Brain pericyte (primary cell): ENCODE measurements around the gene ZBP1.

Experiments used
- DNase-seq: peaks from one replicate; pipeline ENCODE4 v3.0.0-alpha.2; 2012; ENCODE audit warnings: low read depth, low spot score

The ZBP1 gene

DNA sequence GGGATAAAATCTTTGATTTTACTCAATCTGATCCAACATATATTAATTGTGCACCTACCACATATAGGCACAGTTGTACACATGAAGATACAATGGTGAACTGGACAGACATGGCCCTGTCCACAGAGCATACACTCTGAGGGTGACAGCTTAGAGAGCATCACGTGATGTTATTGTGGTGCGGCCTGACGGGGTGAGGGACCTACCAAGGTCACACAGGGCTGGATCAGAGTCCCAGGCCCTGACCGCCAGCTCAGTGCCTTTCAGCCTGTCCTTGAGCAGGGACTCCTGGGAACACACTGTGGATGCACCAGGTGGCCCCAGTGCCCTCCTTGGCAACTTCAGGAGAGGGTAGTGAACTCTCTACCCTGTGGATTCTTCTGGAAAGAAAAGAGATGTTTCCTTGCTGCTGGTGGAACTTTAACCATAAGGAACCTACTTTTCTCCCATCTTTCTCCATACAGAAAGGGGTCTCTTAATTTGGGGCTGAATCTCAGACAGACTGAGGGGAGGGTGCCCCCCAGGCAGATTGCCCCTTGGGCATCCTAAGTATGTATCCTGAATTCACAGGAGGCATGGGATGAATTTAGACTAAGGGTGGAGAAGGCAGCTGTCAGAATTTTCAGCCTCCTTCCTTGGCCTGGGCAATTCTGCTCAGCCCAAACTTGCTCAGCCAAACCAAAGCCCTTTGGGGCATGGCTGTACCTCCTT is 32.8 kb downstream of the ZBP1 start:
- DNase-seq = no peak

DNA sequence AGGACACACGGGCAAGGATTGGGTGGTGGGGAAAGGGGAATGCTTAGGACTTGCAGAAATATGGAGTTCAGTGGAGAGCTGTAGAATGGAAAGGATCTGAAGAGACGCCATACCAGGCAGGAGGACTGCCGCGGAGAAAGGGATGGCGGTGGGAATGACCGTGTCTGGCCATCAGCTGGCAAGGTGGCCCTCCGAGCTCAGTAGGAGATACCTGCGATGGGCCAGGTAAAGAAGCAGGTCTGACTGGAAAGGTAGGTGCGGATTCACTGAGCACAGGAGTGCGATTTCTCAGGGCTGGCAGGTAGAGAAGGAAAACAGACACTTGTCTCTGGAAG is 33.3 kb downstream of the ZBP1 start:
- DNase-seq = no peak

DNA sequence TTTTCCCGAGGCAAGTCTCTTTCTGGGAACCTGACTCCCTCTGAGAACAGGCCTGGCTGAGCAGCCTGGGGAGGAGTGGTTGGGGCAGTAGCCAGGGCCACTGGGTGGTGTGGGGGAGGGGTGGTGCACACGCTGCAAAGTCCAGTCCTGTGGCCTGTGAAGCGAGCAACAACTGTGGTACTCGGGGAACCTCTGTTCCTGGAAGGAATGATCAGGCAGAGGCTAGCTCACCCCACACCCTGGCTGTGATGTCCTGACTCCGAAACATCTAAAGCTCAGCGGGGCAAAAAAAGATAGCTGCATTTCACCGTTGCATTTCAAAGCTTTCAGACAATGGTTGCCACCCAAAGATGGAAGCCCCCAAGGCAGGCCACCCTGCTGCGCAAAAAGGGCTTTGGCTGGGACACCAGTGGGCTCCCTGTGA is 33.8 kb downstream of the ZBP1 start:
- no peak for DNase-seq

DNA sequence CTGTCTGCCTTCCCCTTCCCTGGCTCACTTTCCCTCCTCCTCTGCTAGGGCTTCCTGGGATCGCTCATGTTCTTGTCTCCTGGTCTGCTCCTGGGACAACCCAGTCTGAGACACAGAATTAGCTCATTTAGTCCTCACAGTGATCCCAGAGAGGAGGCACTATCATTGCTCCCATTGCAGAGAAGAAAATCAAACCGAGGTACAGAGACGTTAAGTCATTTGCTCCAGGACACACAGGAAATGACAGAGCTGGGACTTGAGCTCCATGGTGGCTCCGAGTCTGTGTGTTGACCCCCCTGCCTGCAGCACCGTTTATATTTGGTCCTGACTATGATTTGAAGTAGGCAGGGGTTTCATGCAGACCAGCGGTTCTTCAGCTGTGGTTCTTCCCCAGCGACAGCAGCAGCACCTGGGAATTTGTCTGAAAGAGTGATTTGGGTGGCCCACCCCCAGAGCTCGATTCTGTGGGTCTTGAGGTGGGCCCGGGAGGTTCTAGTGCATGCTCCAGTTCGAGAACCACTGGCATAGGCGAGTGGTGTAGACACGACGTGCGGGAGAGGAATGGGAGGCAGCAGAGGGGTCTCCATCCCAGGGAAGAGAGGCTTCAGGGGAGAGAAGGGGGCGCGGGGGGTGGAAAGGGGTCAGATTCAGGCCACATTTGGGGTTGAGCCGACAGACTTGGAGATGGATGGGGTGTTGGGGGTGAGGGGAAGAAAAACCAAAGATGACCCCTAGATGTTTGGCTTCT is 34.6 kb downstream of the ZBP1 start:
- DNase-seq = no peak

DNA sequence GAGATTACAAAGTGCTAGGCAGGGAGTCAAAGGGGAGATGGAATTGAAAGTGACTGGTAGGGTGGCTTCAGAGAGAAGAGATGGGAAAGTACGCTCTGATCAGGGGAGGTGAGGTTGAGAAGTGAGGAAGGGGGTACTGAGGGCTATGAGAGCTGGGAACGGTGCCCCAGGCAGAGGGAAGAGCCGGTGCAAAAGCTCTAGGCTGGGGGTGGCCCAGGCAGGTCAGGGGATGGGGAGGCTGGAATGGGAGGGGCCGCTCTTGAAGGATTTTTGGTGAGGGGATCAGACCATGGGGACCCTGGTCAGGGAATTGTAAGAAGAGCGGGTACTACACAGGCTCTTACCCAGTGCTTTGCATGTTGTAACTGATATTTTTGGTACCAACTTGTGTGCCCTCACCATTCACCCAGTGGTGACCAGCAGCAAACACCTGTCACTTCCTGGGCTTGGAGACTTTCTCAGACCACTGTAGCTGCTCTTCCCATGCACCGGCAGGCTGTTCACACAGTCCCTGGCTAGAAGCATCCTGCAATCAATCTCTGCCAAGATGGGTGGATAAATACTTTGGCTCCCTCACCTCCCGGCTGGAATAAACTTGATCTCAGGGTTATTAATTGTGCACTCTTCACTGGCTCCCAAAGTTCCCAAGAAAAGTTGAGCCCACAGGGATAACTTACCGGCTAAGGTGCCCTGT is 35.3 kb downstream of the ZBP1 start:
- DNase-seq = no peak

DNA sequence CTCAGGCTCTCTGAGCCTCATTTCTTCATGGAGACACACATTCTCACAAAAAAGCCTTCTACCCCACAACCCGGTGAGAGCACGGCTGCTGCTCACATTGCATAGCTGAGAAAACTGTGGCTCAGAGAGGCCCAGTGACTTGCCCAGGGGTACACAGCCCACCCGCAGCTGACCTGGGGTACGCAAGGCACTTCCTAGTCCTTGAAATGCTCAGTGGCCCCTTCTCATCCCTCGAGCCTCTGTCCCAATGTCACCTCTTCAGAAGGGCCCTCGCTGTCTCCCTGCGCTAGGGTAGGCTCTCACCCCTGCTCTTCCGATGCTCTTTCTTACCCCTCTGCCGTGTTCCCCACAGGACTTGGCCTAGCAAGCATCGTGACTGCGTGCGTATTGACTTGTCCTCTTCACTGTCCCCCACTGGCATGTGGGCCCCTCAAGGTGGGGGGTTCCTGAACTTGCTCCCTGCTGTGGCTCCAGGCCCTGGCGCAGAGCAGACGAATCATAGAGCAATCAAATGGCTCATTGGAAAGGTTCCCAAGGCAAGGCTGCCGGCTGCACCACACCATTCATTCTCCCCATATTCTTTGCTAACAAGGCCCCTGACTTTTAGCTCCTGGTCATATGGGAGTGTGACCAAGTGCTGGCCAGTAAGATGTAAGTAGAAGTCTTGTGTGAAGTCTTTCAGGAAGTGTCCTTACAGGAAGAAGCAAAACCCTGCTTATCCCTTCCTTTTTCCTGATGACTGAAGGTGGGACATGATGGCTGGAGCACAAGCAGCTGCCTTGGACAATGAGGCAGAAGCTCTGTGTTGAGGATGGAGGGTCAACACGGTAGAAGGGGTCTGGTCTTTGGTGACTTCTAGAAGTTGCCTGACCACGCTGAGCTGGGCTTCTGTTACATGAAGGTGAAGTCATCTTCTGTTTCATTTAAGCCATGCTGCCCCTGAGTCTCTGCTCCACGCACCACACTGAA is 36.7 kb downstream of the ZBP1 start:
- DNase-seq = no peak

DNA sequence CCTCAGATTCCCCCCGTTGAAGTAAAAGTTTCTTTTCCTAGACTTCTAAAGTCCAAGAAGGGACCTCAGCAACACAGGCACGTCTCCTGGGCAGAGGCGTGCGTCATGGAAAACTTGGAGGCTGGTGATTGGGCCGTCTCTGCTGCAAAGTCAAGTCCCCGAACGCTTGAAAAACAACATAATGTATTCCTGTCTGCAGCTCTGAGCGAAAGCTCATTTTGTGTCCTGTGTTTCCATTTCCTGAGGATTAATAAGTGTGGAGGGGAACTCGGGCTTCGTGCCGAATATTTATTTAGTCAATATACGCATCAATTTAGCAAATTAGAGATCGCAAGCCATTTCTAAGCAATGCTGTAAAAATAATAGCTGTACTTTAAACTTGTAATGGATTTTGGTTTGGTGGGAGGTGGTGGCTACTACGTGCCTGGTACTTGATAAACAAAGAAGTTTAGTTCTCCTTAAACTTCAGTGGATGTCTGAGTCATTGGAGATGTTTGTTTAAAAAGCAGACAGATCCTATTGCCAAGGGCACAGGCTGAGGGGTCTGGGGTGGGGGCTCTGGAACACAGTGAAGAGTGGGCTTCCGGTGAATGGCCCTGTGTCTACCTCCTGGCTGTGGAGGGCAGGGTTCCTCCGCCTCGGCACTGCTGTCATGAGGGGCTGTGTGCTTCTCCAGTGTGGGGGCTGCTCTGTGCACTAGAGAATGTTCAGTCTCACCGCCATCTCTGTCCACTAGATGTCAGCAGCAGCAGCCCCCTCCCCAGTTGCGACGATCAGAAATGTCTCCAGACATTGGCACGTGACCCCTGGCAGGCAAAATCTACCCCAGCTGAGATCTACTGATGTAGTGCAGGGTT is 37.6 kb downstream of the ZBP1 start:
- peak; percentile 41 for DNase-seq

DNA sequence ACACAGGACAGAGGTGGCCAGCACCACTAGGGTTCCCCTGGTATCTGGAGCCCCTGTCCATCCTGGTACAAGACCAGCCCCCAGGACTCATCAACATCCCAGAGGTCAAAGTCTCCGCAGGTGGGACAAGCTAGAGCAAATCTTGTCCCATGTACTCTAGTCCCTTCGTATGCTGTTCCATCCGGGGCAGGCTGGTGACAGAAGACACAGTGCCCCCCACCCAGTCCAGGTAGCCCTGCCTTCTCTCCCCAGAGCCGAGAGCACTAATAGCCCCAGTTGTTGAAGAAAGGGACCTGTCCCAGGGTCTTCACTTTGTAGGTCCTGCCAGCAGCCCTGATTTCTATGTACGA is 38.2 kb downstream of the ZBP1 start:
- no peak for DNase-seq

DNA sequence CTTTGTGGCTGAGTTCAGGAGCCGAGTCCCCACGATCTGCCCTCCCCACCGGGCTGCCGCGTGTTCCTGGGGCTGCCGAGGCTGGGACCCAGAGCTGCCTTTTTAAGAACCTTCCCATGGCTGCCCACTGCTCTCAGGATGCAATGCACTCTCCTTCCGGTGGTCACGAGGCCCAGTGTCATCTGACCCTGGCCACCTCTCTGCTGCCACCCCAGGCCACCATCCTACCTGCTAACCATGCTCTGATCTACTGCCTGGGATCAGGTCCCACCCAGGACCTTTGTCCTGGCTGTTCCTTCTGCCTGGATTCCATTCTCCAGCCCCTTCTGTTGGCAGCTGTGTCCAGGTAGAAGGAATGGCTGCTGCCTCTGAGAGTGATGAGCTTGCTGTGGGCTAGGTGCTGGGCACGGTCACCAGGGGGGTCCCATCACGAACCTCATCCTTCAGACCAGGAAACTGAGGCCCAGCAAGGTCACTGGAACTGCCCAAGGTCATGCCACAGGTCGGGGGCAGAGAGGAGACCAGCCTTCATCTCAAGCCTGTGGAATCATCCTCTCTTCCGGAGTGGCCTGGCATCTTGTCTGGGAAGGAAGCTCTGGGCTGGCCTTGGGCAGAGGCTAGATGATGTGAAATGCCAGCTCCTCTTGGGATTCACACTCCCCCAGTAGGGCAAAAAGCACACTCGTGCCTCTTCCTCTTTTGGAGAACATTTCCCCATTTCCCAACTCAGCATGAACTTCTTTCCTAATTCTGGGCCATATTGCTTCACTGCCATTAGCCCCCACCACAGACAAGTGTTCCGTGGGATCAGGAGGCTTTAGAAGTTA is 38.8 kb downstream of the ZBP1 start:
- DNase-seq = no peak

DNA sequence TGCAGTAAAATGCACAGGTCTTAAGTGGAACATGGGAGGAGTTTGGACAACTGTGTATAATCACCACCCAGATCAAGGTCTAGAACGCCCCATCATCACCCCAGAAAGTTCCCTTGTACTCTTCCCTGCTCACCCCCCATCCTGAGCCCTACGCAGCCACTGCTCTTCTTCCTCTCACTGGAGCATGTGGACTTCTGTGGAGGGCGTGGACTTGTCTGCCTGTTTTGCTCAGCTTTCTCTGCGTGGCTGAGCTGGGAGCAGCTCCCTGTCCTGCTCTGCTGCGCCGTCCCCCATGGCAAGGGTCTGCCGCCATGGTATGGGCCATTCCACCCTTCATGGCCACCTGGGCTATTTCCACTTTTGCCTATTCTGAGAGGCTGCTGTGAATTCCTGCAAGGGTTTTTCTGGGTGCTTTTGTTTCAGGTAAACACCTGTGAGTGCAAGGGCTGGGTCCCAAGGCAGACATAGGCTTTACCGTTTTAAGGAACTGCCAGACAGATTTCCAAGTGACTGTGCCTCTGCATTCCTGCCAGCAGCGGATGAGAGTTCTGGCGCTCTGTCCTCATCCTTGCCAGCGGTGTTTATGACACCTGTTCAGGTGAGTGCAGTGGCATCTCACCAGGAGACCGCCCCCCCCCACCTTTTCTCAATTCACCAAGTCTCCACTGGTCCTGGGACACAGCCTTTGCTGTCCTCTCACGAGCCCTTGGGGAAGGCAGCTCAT is 39.6 kb downstream of the ZBP1 start:
- DNase-seq = no peak

DNA sequence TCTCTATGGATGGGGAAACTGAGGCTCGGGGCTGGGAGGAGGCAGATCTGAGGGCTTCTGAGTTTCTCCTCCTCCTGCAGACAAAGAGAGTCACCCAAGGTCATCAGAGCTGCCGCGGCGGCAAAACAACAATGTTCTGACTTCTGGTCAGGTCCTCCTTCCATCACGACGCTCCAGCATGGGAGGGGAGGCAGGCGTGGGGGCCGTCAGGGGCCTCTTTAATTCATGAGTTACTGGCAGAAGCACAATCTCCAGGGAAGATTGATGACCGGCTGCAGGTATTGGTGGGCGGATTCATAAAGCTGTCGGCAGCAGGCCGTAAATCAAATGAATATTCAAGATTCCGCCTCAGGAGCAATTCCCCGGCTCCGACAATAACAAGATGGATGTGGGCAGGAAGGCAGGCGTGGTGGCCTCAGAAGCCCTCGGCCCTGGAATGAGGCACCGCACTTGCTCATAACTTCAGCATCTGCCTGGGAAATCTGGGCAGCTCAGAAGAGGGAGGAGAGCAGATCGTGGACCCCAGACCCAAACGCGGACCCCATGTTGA is 40.3 kb downstream of the ZBP1 start:
- DNase-seq = no peak

DNA sequence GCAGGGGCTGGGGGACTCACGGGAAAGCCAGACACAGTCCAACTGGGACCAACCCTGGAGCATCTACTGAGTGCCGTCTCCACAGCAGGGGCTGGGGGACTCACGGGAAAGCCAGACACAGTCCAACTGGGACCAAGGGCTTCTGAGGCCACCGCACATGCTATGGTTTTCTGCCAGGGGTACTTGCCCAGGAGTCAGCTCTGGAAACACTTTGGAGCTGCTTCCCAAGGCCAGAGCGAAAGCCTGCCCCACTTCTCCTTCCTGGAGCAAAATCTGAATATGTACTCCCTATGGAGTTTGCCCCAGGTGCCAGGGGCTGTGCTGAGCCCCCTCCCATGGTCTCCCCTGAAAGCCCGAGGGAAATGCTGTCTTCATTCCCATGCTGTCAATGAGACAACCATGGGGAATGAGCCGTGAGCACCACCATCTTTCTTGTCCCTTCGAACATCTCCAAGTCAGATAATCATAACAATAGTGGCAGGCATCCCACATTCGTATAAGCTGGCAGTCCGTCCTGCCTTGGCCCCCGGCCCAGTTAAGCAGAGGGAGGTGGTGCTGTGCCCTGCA is 40.8 kb downstream of the ZBP1 start:
- no peak for DNase-seq

DNA sequence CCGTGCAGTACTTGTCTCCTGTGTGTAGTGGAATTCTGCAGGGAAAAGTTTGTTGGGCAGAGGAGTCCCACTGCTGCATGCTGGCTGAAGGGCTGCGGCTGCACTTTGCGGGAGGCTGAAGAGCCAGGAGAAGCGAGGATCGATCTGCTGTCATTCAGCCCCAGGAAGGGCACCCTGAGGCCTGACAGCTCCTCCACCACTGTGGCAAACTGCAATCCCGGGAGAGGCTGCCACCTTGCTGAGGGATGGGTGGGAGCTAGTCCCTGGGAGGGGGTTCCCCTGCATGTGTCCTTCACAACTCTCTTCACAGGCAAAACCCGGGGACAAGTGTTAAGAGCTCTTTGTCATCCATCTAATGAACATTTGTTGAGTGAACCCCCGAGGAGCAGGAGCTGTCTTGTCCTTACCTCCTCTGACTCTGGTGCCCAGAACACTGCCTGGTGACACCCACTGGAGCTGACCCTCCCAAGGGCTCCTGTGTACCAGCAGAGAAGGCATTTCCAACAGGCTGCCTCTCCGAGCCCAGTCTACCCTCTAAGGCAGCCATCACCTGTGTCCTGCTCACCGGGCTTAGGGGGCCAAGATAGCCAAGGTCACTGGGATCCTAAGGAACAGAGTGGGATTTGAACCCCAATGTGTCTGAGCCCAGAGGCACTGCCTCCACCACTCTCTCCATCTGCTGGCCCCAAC is 41.6 kb downstream of the ZBP1 start:
- DNase-seq = no peak

DNA sequence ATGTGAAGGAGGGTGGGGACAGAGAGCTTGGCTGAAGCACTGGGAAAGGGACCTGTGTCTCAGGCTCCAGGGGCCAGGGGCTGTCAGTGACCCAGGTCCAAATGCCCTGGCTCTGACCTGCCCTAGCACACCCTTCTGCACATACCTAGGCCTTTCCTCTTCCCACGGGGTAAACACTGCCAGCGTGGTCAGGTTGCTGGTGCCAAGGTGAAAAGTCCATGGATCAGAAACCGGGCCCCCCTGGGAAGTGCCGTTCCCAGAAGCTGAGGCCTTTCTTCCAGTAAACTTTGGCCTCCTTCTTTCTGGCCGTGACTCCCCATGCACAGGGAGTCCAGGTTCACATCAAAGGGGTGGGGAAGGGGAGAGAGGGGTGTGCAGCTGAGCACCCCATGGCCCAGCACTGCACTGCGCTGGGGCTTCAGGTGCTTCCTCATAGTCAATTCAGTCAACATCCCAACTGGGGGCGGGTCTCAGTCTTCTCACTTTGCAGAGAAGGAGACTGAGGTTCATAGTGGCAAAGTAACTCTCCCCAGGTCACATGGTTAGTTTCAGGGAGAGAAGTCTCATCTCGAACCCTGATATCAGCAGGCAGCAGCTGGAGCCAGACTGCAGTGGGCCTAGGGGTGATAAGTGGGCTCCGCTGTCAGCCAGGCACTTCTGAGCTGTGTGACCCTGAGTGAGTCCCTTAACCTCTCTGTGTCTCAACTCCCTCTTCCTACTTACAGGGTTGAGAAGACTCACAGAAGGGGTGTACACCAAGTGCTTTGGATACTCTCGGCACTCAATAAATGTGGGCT is 42.3 kb downstream of the ZBP1 start:
- DNase-seq = no peak

DNA sequence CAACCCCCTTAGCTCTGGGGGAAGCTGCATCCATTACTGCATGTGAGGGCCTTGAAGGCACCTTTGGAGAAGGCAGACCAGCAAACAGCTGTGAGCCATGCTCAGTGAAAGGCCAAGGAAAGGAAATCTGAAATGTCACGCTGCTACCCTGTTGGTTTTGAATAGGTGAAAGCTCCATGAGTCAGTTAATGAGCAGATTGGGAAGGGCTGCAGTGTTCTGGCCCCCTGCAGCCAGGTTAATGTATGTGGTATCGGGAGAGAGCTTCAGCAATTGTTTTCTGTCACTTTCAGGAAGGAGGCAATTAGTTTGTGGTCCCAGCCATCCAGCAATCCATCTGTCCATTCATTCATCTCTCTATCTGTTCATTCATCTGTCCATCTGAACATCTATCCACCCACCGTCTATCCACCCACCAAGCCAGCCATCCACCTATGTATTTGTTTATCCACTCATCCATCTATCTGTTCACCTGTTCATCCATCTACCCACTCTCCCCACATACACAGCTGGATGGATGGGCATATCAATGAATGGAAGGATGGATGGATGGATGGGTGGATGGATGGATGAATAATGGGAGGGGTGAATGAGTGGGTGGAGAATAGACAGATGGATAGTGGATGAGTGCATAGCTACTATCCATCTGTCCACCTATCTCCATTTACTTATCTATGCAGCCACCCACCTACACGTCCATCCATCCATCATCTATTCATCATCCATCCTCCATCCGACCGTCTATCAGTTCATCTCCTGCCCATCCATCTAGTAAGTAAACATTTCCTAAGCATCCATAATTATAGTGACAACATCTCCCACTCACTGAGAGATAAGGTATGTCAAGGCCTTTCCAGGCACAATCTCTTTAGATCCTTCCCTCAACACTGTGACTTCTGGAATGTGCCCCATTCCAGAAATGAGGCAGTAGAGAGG is 43.3 kb downstream of the ZBP1 start:
- no peak for DNase-seq

DNA sequence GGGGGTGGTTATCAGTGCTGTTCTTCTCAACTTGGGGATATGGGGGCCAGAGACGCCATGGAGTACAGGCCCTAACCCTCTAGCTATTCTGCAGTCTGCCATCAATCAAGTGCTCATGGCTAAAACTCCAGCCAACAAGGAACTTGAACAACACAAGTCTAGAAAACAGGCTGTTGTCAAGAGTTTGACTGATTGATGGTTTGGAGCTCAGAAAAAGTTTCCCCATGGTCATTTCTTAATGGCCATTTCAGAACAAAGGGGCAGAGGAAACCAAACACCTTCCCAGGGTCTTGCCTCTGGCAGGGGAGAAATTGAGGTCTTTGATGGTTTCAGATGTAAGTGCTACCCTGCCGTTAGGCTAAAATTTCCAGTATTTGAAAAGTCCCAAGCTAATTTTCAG is 44.2 kb downstream of the ZBP1 start:
- DNase-seq = no peak
